Loucy (cell line): ENCODE measurements around the gene SLC6A11.

ENCODE experiments used
- EZH2phosphoT487 ChIP-seq: fragments of 200-600 bp; IDR thresholded peaks from 2 replicates; pipeline ENCODE4 v1.6.1; 2018; ENCODE audit warnings: antibody characterized with exemption, mild to moderate bottlenecking, moderate library complexity, borderline replicate concordance
- TF ChIP-seq, protein P1 (sequence below): fragments of 200-600 bp; sonication (generic); conservative IDR thresholded peaks from 2 replicates; pipeline ENCODE4 v1.5.1; 2014; ENCODE audit warnings: mild to moderate bottlenecking, antibody characterized with exemption, low read length

DNA sequence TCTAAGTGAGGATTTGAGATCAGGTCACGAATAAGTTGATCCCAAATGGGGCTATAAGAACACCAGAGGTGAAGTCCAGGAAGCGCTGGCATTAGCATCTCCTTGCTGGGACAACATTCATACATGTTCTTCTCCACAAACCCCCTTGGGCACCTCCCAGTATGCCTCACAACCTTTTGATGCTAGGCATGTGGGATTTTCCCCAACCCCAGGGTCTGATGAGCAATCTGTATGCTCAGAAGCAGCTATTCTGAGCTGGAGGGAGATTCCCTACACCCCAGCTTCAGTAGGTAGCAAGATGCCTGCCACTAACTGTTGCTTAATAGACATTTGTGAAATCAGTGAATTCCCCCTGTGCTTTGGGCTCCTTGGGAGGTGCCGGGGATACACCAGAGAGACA lies 32.2 kb downstream of the SLC6A11 start:
- TF ChIP-seq, protein P1, sequence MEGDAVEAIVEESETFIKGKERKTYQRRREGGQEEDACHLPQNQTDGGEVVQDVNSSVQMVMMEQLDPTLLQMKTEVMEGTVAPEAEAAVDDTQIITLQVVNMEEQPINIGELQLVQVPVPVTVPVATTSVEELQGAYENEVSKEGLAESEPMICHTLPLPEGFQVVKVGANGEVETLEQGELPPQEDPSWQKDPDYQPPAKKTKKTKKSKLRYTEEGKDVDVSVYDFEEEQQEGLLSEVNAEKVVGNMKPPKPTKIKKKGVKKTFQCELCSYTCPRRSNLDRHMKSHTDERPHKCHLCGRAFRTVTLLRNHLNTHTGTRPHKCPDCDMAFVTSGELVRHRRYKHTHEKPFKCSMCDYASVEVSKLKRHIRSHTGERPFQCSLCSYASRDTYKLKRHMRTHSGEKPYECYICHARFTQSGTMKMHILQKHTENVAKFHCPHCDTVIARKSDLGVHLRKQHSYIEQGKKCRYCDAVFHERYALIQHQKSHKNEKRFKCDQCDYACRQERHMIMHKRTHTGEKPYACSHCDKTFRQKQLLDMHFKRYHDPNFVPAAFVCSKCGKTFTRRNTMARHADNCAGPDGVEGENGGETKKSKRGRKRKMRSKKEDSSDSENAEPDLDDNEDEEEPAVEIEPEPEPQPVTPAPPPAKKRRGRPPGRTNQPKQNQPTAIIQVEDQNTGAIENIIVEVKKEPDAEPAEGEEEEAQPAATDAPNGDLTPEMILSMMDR, result no peak
- TF ChIP-seq EZH2phosphoT487, result no peak
